Anterior cingulate cortex (tissue), 58 donors: ENCODE measurements around the gene MERTK.
"Not testable (repeated sequence)": the region's sequence is repeated elsewhere in the genome, so short reads cannot be mapped to it uniquely, and the experiment has no call there.

ENCODE experiments used
- DNase-seq, 58 donors: peaks; one replicate each; lab custom pipeline; 2025; lab: John Stamatoyannopoulos, UW

The MERTK gene

GRCh38 chr2:111944531-111945210 lies 46.3 kb downstream of the MERTK start:
- no peak for DNase-seq

GRCh38 chr2:111945444-111946293 lies 47.3 kb downstream of the MERTK start:
- DNase-seq, result no peak

- DNase-seq, result peak in 9 of 58 donors; percentile 7 to 49 (median 23)
Measured at GRCh38 chr2:111946294-111947114, 48.1 kb downstream of the MERTK start.

GRCh38 chr2:111947219-111947618 lies 48.8 kb downstream of the MERTK start:
- DNase-seq, result no peak

GRCh38 chr2:111948832-111949231 lies 50.4 kb downstream of the MERTK start:
- DNase-seq, result no peak

- DNase-seq, result no peak
Measured at GRCh38 chr2:111950236-111950635, 51.8 kb downstream of the MERTK start.

- DNase-seq, result no peak
Measured at GRCh38 chr2:111951486-111951885, 53.1 kb downstream of the MERTK start.

- no peak for DNase-seq
Measured at GRCh38 chr2:111952871-111953452, 54.6 kb downstream of the MERTK start.

- no peak for DNase-seq
Measured at GRCh38 chr2:111954602-111955332, 56.4 kb downstream of the MERTK start.

- no peak for DNase-seq
Measured at GRCh38 chr2:111957872-111958354, 59.5 kb downstream of the MERTK start.

GRCh38 chr2:111958901-111959300 lies 60.5 kb downstream of the MERTK start:
- DNase-seq, result no peak

GRCh38 chr2:111961663-111962062 lies 63.3 kb downstream of the MERTK start:
- no peak for DNase-seq

GRCh38 chr2:111963086-111963485 lies 64.7 kb downstream of the MERTK start:
- not testable (repeated sequence) for DNase-seq

- DNase-seq, result not testable (repeated sequence)
Measured at GRCh38 chr2:111963508-111963907, 65.1 kb downstream of the MERTK start.

- no peak for DNase-seq
Measured at GRCh38 chr2:111965062-111965461, 66.7 kb downstream of the MERTK start.

GRCh38 chr2:111966241-111966640 lies 67.8 kb downstream of the MERTK start:
- no peak for DNase-seq

GRCh38 chr2:111967018-111967417 lies 68.6 kb downstream of the MERTK start:
- DNase-seq, result no peak

- no peak for DNase-seq
Measured at GRCh38 chr2:111970453-111970852, 72.0 kb downstream of the MERTK start.

GRCh38 chr2:111972955-111973565 lies 74.7 kb downstream of the MERTK start:
- DNase-seq, result no peak
